OCI-LY7 (cell line): Measurements from ENCODE around the gene AKR1C4. TPM values are rescaled to one million over a fixed set of nuclear protein-coding genes. Genes with fewer than 3 reads are reported as not detected.

Experiments used
- Bru-seq: library from RNA; stranded (reverse); fragments of 400-500 nt; gene quantifications from one replicate; lab custom pipeline; 2021; lab: Mats Ljungman, UMichigan
- BruChase-seq, 2 experiments: library from RNA; stranded (reverse); fragments of 400-500 nt; gene quantifications; one replicate each; lab custom pipeline; 2021; lab: Mats Ljungman, UMichigan
- BruUV-seq: library from RNA; stranded (reverse); fragments of 400-500 nt; replicated peaks from 2 replicates; lab custom pipeline; 2021; lab: Mats Ljungman, UMichigan
- CTCF ChIA-PET: fragments of 300-600 bp; sonication (Branson Sonifier 250); formaldehyde crosslinking; loops from one replicate; lab custom pipeline; 2022; ENCODE audit warnings: antibody characterized with exemption; ENCODE audit not compliant: unreplicated experiment; lab: Charles Lee
- POLR2A ChIA-PET: fragments of 300-600 bp; sonication (Branson Sonifier 250); formaldehyde crosslinking; loops from one replicate; lab custom pipeline; 2022; ENCODE audit warnings: antibody characterized with exemption; lab: Charles Lee
- DNase-seq: peaks from one replicate; pipeline ENCODE4 v3.0.0-alpha.2; 2015; ENCODE audit warnings: low spot score
- H2AFZ ChIP-seq: fragments of 200-600 bp; sonication (generic), shearing (Covaris generic); 2 replicates; pipeline ENCODE4 v1.6.1; 2014; ENCODE audit warnings: mild to moderate bottlenecking, antibody characterized with exemption, low read length, moderate library complexity
- H3K27ac ChIP-seq: fragments of 200-600 bp; sonication (generic); 2 replicates; pipeline ENCODE4 v1.5.1; 2014; ENCODE audit warnings: mixed run types, low read depth, mild to moderate bottlenecking, moderate library complexity, low read length, inconsistent platforms; ENCODE audit not compliant: poor library complexity, severe bottlenecking
- H3K36me3 ChIP-seq: fragments of 200-600 bp; sonication (generic); 2 replicates; pipeline ENCODE4 v1.6.1; 2014; ENCODE audit warnings: mild to moderate bottlenecking, antibody characterized with exemption, low read length, moderate library complexity, mixed read lengths; ENCODE audit not compliant: insufficient read depth
- H3K4me1 ChIP-seq: fragments of 200-600 bp; sonication (generic); 2 replicates; pipeline ENCODE4 v1.5.1; 2014; ENCODE audit warnings: mild to moderate bottlenecking, low read length; ENCODE audit not compliant: insufficient read depth, poor library complexity, severe bottlenecking
- H3K4me2 ChIP-seq: fragments of 200-600 bp; sonication (generic); 2 replicates; pipeline ENCODE4 v1.6.1; 2014; ENCODE audit warnings: mild to moderate bottlenecking, low read length
- H3K4me3 ChIP-seq: fragments of 200-600 bp; sonication (generic); 2 replicates; pipeline ENCODE4 v1.5.1; 2014; ENCODE audit warnings: mild to moderate bottlenecking, low read depth, low read length; ENCODE audit not compliant: poor library complexity, severe bottlenecking
- H3K79me2 ChIP-seq: fragments of 200-600 bp; sonication (generic); 2 replicates; pipeline ENCODE4 v1.6.1; 2016; ENCODE audit warnings: low read depth, mild to moderate bottlenecking, low read length, moderate library complexity, mixed read lengths; ENCODE audit not compliant: insufficient read depth
- H3K9me2 ChIP-seq: fragments of 200-600 bp; sonication (generic); 2 replicates; pipeline ENCODE4 v1.6.1; 2016; ENCODE audit warnings: mild to moderate bottlenecking, low read length, mixed read lengths; ENCODE audit not compliant: insufficient read depth
- H3K9me3 ChIP-seq: fragments of 200-600 bp; sonication (generic); 2 replicates; pipeline ENCODE4 v1.6.1; 2014; ENCODE audit warnings: mild to moderate bottlenecking, mixed run types, low read length, mixed read lengths
- H4K20me1 ChIP-seq: fragments of 200-600 bp; sonication (generic); 2 replicates; pipeline ENCODE4 v1.6.1; 2014; ENCODE audit warnings: mild to moderate bottlenecking, antibody characterized with exemption, low read length, moderate library complexity, mixed read lengths; ENCODE audit not compliant: insufficient read depth
- EZH2phosphoT487 ChIP-seq: fragments of 200-600 bp; sonication (generic); IDR thresholded peaks from 2 replicates; pipeline ENCODE4 v1.6.1; 2018; ENCODE audit warnings: low read depth, borderline replicate concordance, mild to moderate bottlenecking, mixed run types, antibody characterized with exemption, low read length, moderate library complexity, mixed read lengths
- intact Hi-C: fragments of 100-400 bp; cut with micrococcal nuclease; formaldehyde crosslinking; loops from one replicate; pipeline ENCODE4 v1.10.0; 2022; ENCODE audit not compliant: unreplicated experiment
- long read RNA-seq: library from polyadenylated mRNA; stranded (forward); transcript quantifications from one replicate; pipeline ENCODE4 v2.0.0, GENCODE V29; 2022
- total RNA-seq, 2 experiments: library from RNA; depleted of rRNA in 1 of 2; stranded (reverse); fragments of >200 nt in 1 of 2; shearing (Covaris generic) in 1 of 2; gene quantifications; 2 replicates each; pipeline ENCODE4 v1.2.3, GENCODE V29; 2014 to 2022
- TF ChIP-seq, protein P1 (sequence below): fragments of 200-600 bp; sonication (generic); conservative IDR thresholded peaks from 2 replicates; pipeline ENCODE4 v1.5.1; 2014; ENCODE audit warnings: mild to moderate bottlenecking, antibody characterized with exemption, low read length, moderate library complexity, mixed read lengths

The AKR1C4 gene
- not detected in 2 replicates for total RNA-seq (2014; rRNA removed; shearing (Covaris generic))
- not detected in 2 replicates for total RNA-seq (2022)
- not detected for Bru-seq, nascent RNA
- BruChase-seq, experiment 1, labeled RNA remaining after a 6-hour chase, result not detected
- not detected for BruChase-seq, experiment 2, labeled RNA remaining after a 2-hour chase
- long read RNA-seq, result 0 reads

DNA sequence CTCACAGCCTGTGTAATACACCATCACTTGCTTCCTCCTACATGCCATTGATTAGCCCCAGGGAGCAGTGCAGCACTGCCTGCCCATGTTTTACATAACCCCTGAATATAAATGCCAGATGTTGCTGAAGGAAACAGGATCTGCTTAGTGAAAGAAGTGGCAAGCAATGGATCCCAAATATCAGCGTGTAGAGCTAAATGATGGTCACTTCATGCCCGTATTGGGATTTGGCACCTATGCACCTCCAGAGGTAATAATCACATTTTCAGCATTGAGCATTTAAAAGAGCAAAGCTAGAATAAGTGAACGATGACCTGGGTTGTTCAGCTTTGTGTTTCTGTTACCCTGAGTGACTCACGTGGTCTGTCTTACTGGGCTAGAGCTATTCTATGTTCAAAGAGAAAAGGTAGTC is at the start of gene AKR1C4:
AKR1C4 (plus strand) TSS at position 136 of the 412 bp plus-strand sequence; CDS start at position 167, 31 bp downstream.
- intact Hi-C loops, result no loop called here
- no TSS peak for BruUV-seq

DNA sequence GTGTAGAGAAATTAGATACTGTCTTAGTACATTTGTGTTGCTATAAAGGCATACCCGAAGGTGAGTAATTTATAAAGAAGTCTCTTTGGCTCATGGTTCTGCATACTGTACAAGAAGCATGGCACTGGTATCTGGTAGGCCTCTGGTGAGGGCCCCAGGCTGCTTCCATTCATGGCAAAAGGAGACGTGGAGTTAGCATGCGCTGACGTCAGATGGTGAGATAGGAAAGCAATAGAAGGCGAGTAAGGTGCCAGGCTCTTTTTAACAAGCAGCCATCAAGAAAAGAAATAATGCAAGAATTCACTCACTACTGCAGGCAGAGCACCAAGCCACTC is 49.8 kb upstream of the AKR1C4 start:
- Histone ChIP-seq H3K9me2 (no peaks in the 10 kb centered on the region), H3K27ac (no peak overlapping the region), H3K9me3 (no peaks in the 10 kb centered on the region; the same call in 1 of the 2 replicates), H3K79me2 (no peaks in the 10 kb centered on the region), H2AFZ (no peak overlapping the region), H3K4me1 (no peaks in the 10 kb centered on the region), H4K20me1 (no peaks in the 10 kb centered on the region), H3K4me2 (no peak overlapping the region), H3K36me3 (no peaks in the 10 kb centered on the region), H3K4me3 (no peak overlapping the region)
- BruUV-seq, result no TSS peak
- intact Hi-C loops, result no loop called here
- no peak for TF ChIP-seq EZH2phosphoT487
- TF ChIP-seq, protein P1, sequence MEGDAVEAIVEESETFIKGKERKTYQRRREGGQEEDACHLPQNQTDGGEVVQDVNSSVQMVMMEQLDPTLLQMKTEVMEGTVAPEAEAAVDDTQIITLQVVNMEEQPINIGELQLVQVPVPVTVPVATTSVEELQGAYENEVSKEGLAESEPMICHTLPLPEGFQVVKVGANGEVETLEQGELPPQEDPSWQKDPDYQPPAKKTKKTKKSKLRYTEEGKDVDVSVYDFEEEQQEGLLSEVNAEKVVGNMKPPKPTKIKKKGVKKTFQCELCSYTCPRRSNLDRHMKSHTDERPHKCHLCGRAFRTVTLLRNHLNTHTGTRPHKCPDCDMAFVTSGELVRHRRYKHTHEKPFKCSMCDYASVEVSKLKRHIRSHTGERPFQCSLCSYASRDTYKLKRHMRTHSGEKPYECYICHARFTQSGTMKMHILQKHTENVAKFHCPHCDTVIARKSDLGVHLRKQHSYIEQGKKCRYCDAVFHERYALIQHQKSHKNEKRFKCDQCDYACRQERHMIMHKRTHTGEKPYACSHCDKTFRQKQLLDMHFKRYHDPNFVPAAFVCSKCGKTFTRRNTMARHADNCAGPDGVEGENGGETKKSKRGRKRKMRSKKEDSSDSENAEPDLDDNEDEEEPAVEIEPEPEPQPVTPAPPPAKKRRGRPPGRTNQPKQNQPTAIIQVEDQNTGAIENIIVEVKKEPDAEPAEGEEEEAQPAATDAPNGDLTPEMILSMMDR, result no peak
- DNase-seq, result no peak
- CTCF ChIA-PET, result no interaction called here
- POLR2A ChIA-PET, result interaction anchor here (0.8 kb wide), 1 partner anchor 35 kb away, joined by 3 read pairs; no protein-coding TSS in a partner anchor

More for the DNA sequence above, at the start of gene AKR1C4:
- Histone ChIP-seq H3K9me3 (no peaks in the 10 kb centered on the region), H3K9me2 (no peaks in the 10 kb centered on the region), H3K4me2 (no peak within 1 kb of the TSS), H3K79me2 (no peaks in the 10 kb centered on the region), H3K36me3 (no peaks in the 10 kb centered on the region), H3K4me3 (no peak within 1 kb of the TSS), H3K4me1 (no peaks in the 10 kb centered on the region), H2AFZ (no peak within 1 kb of the TSS), H3K27ac (no peak within 1 kb of the TSS), H4K20me1 (no peaks in the 10 kb centered on the region)
- CTCF ChIA-PET, result no interaction called here
- TF ChIP-seq EZH2phosphoT487, result no peak
- TF ChIP-seq, protein P1, result no peak
- DNase-seq, result no peak
- POLR2A ChIA-PET, result no interaction called here

DNA sequence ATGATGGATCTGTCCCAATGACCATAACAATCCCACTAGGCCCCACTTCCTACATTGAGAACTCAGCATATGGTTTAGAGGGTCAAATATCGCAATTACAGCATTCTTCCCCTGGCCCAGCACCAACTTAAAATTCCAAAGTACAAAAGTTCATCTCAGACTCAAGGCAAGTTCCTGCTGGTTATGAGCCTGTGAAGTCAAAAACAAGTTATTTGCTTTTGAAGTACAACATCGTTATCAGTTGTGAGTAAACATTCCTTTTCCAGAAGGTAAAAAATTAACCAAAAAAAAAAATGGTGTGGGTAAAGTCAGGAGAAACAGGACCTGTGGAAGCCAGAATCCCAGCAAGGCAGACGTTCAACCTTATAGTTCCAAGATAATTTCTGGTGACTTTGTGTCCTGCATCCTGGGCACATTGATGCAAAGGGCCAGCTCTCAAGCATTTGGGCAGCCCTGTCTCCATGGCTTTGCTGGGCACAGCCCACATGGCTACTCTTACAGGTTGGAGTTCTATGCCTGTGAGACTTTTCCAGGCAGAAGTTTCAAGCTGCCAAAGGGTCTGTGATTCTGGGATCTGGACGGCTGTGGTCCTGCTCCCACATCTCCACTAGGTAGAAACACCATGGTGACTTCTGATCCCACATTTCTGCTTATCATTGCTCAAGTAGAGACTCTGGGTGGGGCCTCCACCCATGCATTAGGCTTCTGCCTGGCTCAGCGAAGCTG is 49.2 kb upstream of the AKR1C4 start:
- H3K4me1 ChIP-seq, result no peaks in the 10 kb centered on the region
- no peaks in the 10 kb centered on the region for H3K36me3 ChIP-seq
- H3K9me2 ChIP-seq, result no peaks in the 10 kb centered on the region
- H3K27ac ChIP-seq, result no peak overlapping the region
- H2AFZ ChIP-seq, result no peak overlapping the region
- H3K79me2 ChIP-seq, result no peaks in the 10 kb centered on the region
- BruUV-seq, result no TSS peak
- H3K9me3 ChIP-seq, result no peaks in the 10 kb centered on the region; the same call in 1 of the 2 replicates
- no peak for DNase-seq
- no peak for TF ChIP-seq EZH2phosphoT487
- TF ChIP-seq, protein P1, result no peak
- no peak overlapping the region for H3K4me3 ChIP-seq
- no peak overlapping the region for H3K4me2 ChIP-seq
- H4K20me1 ChIP-seq, result no peaks in the 10 kb centered on the region
- ChIA-PET POLR2A (no interaction called here), CTCF (no interaction called here)
- intact Hi-C loops, result no loop called here
